HS-5 (cell line): Measurements from ENCODE around the gene RGS7BP.
"Not testable (repeated sequence)": the region's sequence is repeated elsewhere in the genome, so short reads cannot be mapped to it uniquely, and the experiment has no call there.

ENCODE experiments used
- DNase-seq: peaks from one replicate; pipeline ENCODE4 v3.0.0-alpha.2; 2012; ENCODE audit warnings: low read depth

RGS7BP gene

DNA sequence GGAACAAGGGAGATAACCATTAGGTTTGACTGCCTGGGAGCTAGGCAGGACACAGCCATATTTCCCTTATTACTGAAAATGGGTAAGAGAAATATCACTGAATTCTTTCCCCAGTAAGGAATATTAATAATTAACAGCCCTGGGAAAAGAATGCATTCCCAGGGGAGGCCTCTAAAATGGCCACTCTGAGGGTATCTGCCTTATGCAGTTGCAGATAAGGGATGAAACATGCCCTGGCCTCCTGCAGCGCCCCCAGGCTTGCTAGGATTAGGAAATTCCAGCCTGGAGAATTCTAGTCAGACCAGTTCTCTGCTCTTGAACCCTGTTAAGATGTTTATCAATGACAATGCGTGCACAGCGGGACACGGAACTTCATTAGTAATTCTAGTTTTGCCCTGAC lies 52.8 kb downstream of the RGS7BP start:
- not testable (repeated sequence) for DNase-seq

DNA sequence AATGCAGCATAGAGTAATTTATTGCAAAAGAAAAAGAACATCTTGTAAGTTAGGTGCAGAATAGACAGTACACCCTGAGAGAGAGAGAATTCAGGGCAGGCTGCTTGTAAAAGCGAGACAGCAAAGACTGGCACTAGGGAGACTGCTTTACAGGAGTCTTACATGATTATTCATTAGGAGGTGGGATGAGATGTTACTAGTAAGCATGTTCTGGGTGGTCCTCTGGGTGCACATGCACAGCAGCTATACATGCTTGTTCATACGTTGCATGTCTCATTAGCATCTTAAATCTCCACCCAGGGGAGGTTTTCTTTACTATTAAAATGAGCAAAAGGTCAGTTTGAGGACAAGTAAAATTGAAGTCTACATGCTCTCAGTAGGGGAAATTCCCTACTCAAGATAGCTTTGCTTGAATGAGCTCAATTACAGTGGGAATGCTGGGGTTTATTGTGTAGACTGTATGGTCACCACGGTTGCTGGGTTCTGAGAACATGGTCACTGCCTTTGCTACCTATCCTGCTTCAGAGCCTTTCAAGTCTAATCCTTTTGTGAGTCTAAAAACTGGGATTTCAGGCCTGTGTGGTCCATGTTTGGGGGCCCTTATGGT lies 60.6 kb downstream of the RGS7BP start:
- DNase-seq: no peak

DNA sequence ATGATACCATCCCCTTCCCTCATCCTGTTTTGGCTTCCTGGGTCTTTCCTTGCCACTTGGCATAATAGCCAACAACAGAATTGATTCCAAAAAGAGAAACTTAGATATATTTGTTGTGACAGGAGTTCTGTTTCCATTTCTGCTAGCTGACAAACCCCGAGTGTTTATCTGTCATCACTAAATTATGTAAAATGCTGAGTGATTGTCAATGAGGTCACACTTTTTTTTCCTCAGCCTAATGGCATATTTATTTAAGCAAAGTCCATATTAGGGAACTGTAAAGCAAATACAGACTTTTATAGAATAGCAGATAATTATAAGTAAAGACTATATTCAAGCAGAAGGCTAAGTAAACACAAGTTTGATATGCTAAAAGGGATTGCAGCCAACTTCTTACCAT lies 64.0 kb downstream of the RGS7BP start:
- DNase-seq: no peak

DNA sequence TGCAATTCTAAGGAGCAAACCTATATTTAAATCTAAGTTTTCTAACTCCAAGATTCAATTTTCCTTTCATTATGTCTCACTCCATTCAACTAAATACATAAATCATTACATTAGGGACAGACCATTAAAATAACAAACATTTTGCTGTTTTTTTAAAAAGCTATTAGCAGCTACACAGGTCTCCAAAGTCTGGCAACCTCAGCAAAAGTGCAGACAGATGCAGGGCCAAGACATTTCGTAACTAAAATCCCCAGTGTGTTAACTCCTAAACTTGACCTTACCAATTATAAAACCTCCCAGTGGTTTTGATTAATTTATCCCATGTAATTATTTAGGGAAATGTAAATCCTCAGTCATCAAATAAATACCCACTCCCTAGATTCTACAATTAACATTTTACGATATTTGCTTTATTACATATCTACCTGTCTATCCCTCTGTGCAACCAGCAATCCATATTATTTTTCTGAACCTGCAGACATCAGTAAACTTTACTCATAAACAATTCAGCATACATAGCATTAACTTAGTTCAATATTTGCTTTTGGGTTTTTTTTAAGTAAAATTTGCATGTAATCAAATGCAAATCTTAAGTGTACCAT lies 64.7 kb downstream of the RGS7BP start:
- DNase-seq: no peak

DNA sequence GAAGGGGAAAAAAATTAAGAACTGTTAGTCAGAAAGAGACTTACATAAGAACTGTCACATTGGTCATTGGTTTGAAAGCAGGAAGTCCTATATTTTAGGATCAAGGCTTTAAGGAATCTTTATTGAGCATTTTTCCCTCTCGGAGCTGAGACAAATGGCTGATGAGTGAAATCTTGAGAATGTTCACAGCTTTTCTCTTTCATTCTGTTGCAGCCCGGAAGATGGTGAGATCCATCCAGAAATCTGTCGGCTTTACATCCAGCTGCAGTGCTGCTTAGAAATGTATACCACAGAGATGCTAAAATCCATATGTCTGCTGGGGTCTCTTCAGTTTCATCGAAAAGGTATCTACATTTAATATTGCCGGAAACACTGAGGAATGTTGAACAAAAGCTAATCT lies 69.7 kb downstream of the RGS7BP start:
- no peak for DNase-seq

DNA sequence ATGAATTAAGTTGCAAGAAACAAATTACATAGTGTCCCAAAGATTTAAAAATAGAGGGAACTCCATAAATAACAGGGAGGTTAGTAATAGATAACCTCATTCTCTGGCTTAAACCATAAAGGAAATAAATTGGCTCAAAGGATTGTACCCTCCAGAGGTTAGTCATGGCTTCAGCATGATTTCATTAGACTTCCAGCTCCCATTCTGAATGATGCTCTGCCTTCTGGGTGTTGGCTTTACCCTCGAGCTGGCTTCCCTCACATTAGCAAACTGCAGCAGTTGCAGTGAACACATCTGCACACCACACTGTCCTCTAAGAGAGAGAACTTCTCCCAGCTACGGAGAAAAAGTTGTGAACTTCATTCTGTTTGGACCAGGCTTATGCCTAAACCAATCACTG lies 70.4 kb downstream of the RGS7BP start:
- DNase-seq: peak; percentile 34

DNA sequence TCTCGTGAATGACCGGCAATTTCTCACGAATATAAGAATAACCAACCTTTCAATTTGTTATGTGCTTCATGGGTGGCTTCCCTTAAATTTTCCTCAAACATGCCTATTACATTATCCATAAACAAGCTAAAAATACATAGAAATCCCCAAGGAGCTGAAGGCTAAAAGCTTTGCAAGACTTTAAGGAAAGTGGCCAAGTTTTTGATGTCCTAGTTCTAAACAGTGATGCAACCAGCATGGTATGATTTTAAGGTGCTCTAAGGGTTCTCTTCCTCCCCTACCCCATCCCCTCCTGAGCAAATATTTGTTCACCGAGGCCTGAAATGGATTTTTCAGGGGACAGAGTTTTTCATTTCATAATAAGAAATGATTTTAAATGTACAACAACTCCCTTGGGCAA lies 79.8 kb downstream of the RGS7BP start:
- DNase-seq: no peak

DNA sequence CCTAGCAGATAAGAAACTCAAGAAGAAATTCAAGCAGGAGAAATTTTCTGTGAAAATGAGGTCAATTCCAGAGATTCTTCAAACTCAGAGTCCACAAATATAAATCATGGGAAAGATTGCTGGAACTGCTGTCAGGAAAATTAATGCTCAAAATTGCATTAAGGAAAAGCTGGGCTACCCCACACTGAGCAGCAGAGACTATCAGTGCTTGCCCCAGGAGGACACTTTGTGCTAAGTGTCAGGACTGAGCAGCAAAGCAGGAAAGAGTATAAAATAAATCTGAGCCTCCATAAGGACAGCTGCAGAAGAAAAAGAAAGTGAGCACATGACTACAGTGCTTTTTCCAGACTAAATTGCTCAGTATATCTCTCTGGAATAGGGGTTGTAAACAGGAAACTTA lies 81.6 kb downstream of the RGS7BP start:
- DNase-seq: no peak

DNA sequence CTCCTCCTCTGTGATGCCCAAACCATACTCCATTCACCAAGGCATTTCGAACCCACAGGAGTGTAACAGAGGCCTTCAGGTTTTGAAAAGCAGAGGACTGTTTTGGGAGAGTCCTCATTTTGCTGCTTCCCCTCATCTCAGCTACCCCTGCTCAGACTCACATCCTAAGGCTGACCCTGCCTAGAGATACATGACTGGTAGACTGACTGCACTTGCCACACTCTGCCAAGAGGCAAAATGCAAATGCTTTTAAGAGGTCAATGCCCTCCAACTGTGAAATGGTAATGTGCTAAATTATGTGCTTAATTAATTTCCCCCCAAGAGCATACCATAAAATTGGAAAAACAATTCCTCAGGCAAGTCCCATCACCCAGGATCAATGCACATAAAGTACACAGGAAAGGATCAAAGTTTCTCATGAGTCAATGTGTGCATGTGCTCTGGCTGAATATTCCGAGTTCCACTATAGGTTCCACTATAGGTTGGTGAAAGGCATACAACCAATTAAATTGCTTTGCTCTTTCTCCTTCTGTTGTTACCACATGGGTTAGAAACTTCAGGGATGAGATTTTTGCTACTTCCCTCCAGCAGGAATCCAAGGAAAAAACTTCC lies 87.0 kb downstream of the RGS7BP start:
- DNase-seq: no peak

DNA sequence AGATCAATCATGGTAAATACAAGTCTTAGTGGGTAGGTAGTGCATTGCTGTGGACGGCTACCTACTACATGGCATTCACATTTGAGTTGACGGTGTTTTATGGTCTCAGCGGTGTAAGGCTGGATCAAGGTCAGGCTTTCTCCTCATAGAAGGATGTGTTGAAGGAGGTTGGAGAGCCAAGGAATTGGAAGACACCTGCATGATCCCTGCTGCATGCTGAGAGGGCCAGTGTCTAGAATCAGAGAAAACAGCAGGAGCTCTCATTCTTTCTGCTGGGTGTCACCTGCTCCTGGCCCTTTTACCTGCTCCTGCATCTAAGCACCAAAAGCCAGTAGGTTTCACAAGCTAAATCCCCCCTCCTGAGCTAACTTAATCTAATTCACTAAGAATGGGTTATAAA lies 88.2 kb downstream of the RGS7BP start:
- no peak for DNase-seq

DNA sequence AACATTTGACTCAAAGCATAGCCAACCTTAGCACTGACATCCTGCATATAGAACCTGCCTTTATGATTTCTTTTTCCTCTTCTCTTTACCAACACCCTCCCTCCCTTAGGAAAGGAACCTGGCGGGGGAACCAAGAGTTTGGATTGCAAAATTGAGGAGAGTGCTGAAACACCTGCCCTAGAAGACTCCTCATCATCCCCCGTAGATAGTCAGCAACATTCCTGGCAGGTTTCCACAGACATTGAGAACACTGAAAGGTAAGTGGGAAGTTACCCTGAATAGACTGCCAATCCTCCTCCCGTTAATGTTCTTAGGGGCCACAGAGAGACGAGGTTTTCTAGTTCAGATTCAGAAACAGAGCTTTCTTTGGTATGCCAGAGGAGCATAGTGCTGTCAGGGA lies 88.8 kb downstream of the RGS7BP start:
- no peak for DNase-seq

DNA sequence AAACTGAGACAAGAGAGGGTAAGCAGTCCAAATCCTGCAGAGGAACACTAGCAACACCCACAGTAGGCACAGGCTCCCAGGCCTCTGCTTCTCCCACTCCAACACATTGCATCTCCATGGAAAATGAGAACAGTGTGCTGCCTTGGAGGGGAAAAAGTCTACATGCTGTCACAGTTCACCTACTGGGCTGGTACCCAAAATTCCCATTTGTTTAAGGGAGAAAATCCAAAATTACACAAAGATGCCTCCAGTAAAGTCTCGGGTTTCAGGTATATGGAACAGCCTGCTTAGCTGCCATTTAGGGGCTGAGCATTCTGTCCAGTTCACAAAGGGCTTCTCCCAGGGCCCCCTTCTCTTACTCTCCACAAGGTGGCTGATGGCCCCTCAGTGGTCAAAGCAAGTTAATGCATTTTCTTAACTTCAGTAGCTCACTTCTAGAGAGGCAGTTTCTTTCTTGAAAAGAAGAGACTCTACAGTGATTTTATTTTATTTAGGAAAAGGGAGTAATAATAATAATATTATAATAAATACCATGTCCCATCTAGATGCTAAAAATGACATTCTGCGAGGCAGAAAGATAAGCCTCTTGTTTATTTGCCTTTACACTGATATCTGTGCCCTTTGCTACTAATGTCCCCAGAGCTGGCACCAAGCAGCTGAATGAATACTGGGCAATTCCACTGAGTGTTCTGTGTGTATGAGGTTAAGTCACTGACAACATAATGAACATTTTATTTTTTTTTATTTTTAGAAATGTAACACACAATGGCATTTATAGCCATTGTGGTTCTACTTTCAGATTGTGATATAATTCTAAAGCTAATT lies 89.4 kb downstream of the RGS7BP start:
- DNase-seq: no peak

DNA sequence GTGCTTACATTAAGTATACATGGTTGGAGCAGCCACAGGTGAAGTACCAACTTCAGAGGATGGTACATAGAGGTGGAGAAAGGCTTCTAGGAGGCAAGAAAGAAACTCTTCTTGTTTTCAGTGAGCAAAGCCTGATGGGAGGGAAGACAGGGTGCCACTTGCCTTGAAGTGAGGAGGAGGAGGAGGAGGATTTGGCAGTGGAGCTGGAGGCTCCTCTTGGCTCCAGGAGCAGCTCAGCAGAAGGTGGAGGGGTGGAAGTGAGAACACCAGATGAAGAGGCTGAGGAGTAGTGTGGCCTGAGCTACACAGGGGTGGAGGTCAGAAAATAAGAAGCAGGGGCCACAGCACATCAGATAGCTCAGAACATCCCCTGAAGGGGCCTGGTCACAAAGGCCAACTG lies 93.4 kb downstream of the RGS7BP start:
- no peak for DNase-seq

DNA sequence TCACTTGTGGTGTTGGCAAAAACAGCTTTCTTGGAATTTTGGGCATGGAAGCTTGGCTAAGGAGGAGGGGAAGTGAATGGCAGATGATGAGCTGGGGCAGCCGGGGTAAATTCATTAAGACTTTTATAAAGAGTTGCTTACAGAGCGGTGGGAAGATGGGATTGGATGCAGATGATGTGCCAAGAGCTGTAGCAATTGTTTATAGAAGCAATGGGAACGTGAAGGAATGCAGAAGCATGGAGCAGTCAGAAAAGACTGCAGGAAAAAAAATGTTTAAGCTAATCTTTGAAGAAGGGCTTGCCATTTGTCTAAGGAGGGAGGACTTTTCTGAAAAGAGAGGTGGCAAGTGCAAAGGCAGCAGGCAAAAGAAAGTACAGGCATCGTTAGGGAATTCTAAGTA lies 97.9 kb downstream of the RGS7BP start:
- DNase-seq: no peak

DNA sequence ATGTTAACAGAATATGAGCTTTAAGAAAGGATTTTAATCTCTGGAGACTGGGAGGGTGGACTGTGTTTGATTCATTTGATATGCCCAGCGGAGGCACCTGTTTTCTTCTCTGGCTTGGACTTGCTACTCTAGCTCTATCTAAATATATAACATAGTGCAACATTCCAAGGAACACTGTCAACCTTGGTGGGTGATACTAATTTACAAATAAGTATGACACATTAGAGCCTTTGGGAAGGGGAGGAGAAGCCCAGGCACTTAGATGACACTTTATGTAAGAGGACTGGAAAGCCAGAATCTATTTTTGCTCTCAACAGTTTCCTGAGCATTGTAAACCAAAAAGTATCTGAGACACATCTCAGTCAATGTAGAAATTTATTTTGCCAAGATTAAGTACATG lies 101.1 kb downstream of the RGS7BP start:
- DNase-seq: no peak

DNA sequence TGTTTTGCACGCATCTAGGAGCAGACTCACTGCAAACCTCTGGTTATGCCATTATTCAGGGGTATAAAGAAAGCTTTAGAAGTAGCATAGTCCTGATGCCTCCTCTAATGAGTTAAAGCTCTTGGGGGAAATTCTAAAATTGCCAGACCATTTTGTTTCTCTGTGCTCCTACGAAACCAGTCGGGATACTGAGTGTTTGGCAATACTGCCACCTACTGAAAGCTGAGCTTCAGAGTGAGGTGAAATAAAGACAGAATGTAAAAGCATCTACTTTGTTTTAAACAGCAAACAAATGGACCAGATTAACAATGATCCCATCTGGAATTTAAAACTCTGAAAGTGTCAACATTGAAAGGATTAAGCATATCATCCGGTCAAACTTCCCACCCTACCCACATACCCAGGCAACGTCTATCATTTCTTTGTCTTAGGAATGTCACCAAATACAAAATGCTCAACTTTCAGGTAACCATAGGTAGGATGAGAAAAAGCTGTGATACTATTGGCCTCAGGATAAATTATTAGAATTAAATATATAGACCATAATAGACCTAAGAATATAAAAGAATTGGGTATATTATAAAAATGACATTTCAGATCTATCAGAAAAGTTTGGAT lies 106.6 kb downstream of the RGS7BP start:
- DNase-seq: no peak

DNA sequence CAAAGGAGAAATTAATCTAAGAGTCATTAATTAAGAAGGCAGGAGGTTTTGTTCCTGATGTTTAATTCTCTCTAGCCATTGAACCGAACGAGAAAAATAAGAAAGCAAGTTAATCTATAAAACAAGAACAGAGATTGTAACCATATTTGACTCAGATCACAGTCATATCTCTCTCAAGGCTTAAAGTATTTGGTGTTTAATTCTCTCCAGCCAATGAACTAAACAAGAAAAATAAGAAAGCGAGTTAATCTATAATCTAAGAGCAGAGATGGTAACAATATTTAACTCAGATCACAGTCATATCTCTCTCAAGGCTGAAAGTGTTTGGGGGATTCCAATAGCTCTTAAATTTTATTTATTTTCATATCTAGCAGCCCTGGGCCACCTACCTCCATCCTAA lies 110.1 kb downstream of the RGS7BP start:
- no peak for DNase-seq

DNA sequence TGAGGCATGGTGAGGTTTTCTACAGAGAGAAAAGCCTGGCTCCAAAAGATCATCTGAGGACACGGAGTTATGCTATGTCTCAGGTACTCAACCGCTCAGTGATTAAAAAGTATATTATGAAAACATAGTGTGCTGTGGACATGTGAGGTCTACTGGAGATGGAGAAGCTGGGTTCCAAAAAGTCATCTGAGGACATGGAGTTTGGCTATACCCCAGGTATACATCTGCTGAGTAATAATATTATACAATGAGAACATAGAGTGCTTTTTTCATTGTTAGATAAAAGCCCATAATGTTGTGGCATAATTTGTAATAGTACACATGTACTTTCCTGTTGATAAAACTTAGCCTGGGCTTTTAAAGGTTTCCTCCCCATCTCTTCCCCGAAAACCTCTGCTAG lies 113.8 kb downstream of the RGS7BP start:
- no peak for DNase-seq

DNA sequence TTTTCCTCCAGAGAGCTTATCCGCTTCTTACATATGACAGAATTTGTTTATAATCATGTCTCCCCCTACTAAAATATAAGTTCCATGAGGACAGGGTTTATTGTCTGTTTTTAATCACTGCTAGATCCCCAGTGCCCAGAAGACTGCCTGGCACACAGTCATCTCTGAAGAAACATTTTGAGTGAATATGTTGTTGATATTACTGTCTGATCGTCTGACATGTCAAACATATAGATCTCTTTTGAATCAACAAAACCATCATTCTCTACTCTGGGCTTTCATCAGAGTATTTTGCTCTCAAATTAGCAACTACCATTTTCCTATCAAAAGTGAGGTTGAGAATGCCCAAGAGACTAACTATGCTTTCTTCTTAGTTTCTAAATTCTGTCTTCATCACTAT lies 117.2 kb downstream of the RGS7BP start:
- DNase-seq: no peak

DNA sequence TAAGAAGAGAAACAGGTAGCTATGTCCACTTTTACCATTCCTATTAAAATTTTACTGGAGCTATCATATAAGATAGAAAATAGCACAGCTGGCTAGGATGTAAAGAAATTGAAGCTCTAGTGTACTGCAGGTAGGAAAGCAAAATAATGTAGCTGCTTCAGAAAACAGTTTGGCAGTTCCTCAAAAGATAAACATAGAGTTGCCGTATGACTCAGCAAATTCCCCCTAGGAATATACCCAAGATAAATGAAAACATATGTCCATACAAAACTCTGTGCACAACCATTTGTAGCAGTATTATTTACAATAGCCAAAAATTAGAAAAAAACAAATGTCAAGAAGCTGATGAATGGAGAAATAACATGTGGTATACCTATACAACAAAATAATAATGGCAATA lies 119.9 kb downstream of the RGS7BP start:
- peak; percentile 35 for DNase-seq

DNA sequence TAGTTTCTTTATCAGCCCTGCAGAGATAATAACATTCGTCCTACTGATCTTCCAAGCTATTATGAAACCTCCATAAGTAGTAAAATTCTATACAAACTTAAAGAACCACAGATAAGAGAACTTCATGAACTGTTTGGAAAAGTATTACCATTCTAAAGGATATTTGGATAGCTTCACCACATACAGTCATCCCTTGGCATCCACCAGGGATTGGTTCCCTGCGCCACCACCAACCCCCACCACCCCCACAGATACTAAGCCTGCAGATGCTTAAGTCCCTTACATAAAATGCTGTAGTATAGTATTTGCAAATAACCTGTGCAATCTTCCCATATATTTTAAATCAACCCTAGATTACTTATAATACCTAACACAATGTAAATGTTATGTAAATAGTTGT lies 123.1 kb downstream of the RGS7BP start:
- DNase-seq: no peak

DNA sequence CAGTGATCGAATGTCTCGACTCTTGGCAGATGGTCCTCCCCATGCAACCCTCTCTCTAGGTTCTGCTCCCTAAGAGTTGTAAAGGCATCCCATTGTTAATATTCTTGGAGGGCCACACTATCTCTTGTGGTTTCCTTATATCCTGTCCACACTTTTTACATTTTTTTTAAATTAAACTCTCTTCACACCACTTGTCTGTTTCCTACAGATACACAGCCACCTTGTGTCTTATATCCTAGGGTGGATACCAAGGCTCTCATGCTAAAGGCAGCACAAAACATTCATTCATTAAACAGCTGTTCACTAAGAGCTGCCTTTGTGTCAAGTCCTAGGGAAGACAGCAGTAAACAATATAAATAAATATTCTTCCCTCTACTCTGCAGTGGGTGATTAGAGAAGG lies 124.0 kb downstream of the RGS7BP start:
- DNase-seq: no peak

DNA sequence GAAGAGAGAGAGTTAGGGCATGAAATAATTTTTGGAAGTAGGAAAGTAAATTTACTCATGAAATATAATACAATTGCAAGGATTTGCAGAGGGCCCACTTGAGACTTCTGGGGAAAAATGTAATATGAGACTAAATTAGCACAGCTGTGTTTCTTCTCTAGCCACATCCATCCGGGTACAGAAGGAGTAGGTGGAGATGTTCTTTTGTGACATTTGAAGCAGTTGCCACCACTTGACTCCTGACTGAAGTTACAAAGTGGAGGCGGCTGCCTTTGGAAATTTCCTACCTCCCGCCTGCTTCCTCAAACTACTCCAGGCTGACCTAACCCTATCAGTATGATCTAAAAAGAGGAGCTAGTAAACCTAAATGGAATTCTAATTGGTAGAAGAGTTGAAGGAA lies 126.4 kb downstream of the RGS7BP start:
- DNase-seq: no peak
